Sigmoid colon (tissue), 3 donors: ENCODE data around the gene CERS6.

Experiments used
- CTCF ChIP-seq, 4 experiments: fragments of 450-650 bp in 3 of 4; fragments of 200-600 bp in 1 of 4; IDR thresholded peaks; one replicate each; pipeline ENCODE4 v1.5.1; 2016 to 2019; ENCODE audit warnings: antibody characterized with exemption in 4 of 4, mild to moderate bottlenecking in 3 of 4, moderate library complexity in 2 of 4
- POLR2A ChIP-seq, 2 donors: fragments of 450-650 bp; IDR thresholded peaks; one replicate each; pipeline ENCODE4 v1.6.1; 2016; ENCODE audit warnings: antibody characterized with exemption in 2 of 2, mild to moderate bottlenecking in 2 of 2, moderate library complexity in 2 of 2

- TF ChIP-seq CTCF (IDR thresholded peaks at IDR 0.05), result no peak
- no peak for TF ChIP-seq POLR2A (IDR thresholded peaks at IDR 0.05)
Observed at GRCh38 chr2:168752361-168752760, 296.3 kb downstream of the CERS6 start.
